Smooth muscle cell (in vitro differentiated cells): ENCODE measurements around the gene CEP83. TPM values are rescaled to one million over a fixed set of nuclear protein-coding genes. Genes with fewer than 3 reads are reported as not detected.

Experiments used
- DNase-seq: peaks from one replicate; lab custom pipeline; 2025; ENCODE audit not compliant: unreplicated experiment; lab: John Stamatoyannopoulos, UW
- H2AFZ ChIP-seq: fragments of 200-600 bp; sonication (generic); 2 replicates; pipeline ENCODE4 v1.6.0; 2016; ENCODE audit warnings: antibody characterized with exemption, low read depth, mild to moderate bottlenecking
- H3F3A ChIP-seq: fragments of 200-600 bp; sonication (generic); 2 replicates; pipeline ENCODE4 v1.6.0; 2017; ENCODE audit warnings: antibody characterized with exemption, low read depth
- H3K27ac ChIP-seq: fragments of 200-600 bp; sonication (generic); 2 replicates; pipeline ENCODE4 v1.5.1; 2016; ENCODE audit warnings: low read depth, mild to moderate bottlenecking
- H3K27me3 ChIP-seq: fragments of 200-600 bp; sonication (generic); 2 replicates; pipeline ENCODE4 v1.6.1; 2016; ENCODE audit warnings: low read depth, mild to moderate bottlenecking
- H3K36me3 ChIP-seq: fragments of 200-600 bp; sonication (generic); 2 replicates; pipeline ENCODE4 v1.5.1; 2016; ENCODE audit warnings: low read depth
- H3K4me1 ChIP-seq: fragments of 200-600 bp; sonication (generic); 2 replicates; pipeline ENCODE4 v1.5.1; 2016; ENCODE audit warnings: low read depth
- H3K4me2 ChIP-seq: fragments of 200-600 bp; sonication (generic); 2 replicates; pipeline ENCODE4 v1.6.0; 2016; ENCODE audit warnings: mild to moderate bottlenecking
- H3K4me3 ChIP-seq: fragments of 200-600 bp; sonication (generic); 2 replicates; pipeline ENCODE4 v1.5.1; 2016; ENCODE audit warnings: mild to moderate bottlenecking
- H3K79me2 ChIP-seq: fragments of 200-600 bp; sonication (generic); 2 replicates; pipeline ENCODE4 v1.6.0; 2016; ENCODE audit warnings: low read depth, mild to moderate bottlenecking
- H3K9ac ChIP-seq: fragments of 200-600 bp; sonication (generic); 2 replicates; pipeline ENCODE4 v1.6.0; 2016; ENCODE audit warnings: low read depth
- H3K9me3 ChIP-seq: fragments of 200-600 bp; sonication (generic); replicated peaks from 2 replicates; pipeline ENCODE4 v1.5.1; 2016; ENCODE audit warnings: low read depth
- H4K20me1 ChIP-seq: fragments of 200-600 bp; sonication (generic); 2 replicates; pipeline ENCODE4 v1.6.0; 2016; ENCODE audit warnings: low read depth
- WGBS: methylation state at CpG from one replicate; pipeline ENCODE4 v1.1.7; 2016; ENCODE audit warnings: low lambda C conversion rate; 5-methylcytosine and 5-hydroxymethylcytosine counted together
- polyA plus RNA-seq: library from polyadenylated mRNA; unstranded; fragments of >200 nt; fragmentation: Nextera tagmentation; extraction: Ambion mirVana; gene quantifications from 2 replicates; pipeline ENCODE4 v1.2.1, GENCODE V29; 2016
- total RNA-seq: library from RNA; depleted of rRNA; stranded (reverse); fragments of >200 nt; gene quantifications from 2 replicates; pipeline ENCODE4 v1.2.3, GENCODE V29; 2014
- TF ChIP-seq, protein P1 (sequence below): fragments of 200-600 bp; sonication (generic); IDR thresholded peaks from 2 replicates; pipeline ENCODE4 v1.5.1; 2017; ENCODE audit warnings: borderline replicate concordance, mild to moderate bottlenecking, antibody characterized with exemption; ENCODE audit not compliant: insufficient read depth, poor library complexity, severe bottlenecking

The CEP83 gene
- total and polyA plus RNA-seq, 2 experiments from 2014 or later, result 2.8 to 30.3 TPM

DNA sequence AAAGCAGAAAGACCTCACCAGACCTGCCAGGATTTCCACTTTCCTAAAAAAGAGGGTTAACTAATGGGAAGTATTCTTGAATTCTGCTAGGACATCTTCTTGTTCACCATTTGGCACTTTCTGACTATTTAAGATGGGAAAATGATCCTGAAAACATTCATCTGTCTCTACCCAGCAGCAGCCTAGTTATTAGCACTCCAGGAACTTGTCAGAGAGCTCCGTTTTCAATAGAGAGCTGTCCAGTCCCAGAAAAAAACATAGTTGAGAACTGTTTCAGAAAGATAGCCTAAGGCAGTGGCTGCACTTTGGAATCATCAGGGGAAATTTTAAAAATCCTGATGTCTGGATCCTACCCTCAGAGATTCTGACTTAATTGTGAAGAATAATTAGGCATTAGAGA lies 22.1 kb upstream of the CEP83 start:
- TF ChIP-seq, protein P1, sequence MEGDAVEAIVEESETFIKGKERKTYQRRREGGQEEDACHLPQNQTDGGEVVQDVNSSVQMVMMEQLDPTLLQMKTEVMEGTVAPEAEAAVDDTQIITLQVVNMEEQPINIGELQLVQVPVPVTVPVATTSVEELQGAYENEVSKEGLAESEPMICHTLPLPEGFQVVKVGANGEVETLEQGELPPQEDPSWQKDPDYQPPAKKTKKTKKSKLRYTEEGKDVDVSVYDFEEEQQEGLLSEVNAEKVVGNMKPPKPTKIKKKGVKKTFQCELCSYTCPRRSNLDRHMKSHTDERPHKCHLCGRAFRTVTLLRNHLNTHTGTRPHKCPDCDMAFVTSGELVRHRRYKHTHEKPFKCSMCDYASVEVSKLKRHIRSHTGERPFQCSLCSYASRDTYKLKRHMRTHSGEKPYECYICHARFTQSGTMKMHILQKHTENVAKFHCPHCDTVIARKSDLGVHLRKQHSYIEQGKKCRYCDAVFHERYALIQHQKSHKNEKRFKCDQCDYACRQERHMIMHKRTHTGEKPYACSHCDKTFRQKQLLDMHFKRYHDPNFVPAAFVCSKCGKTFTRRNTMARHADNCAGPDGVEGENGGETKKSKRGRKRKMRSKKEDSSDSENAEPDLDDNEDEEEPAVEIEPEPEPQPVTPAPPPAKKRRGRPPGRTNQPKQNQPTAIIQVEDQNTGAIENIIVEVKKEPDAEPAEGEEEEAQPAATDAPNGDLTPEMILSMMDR, result no peak
- no peak overlapping the region for H3K4me3 ChIP-seq
- no peak overlapping the region for H2AFZ ChIP-seq
- H3K9me3 ChIP-seq, result no peaks in the 10 kb centered on the region
- H3K4me1 ChIP-seq, result no peaks in the 10 kb centered on the region
- 45% methylated on average over 1 of the region's 1 CpG for WGBS
- H3K9ac ChIP-seq, result no peak overlapping the region
- H3K4me2 ChIP-seq, result no peak overlapping the region
- H3K27me3 ChIP-seq, result peaks cover 10% of the 10 kb centered on the region
- no peak for DNase-seq
- H4K20me1 ChIP-seq, result no peaks in the 10 kb centered on the region
- H3K36me3 ChIP-seq, result no peaks in the 10 kb centered on the region
- no peaks in the 10 kb centered on the region for H3F3A ChIP-seq
- no peaks in the 10 kb centered on the region for H3K79me2 ChIP-seq
- no peak overlapping the region for H3K27ac ChIP-seq

DNA sequence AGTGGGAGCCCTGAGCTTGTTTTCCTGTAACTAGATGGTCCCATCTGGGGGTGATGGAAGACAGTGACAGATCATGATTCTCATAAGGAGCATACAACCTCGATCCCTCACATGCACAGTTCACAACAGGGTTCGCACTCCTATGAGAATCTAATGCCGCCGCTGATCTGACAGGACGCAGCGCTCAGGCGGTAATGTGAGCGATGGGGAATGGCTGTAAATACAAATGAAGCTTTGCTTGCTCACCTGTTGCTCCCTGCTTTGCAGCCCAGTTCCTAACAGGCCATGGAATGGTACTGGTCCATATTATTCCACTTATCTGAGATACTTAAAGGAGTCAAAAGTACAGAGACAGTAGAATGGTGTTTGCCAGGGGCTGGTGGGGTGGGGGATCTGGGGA lies 9.9 kb upstream of the CEP83 start:
- TF ChIP-seq, protein P1, result no peak
- no peak for DNase-seq
- Histone ChIP-seq H3K4me1 (no peaks in the 10 kb centered on the region), H3F3A (no peaks in the 10 kb centered on the region), H3K27ac (no peak overlapping the region), H4K20me1 (no peaks in the 10 kb centered on the region), H3K4me2 (no peak overlapping the region), H3K9me3 (no peaks in the 10 kb centered on the region), H3K4me3 (no peak overlapping the region), H2AFZ (no peak overlapping the region), H3K9ac (no peak overlapping the region), H3K27me3 (peaks cover 24% of the 10 kb centered on the region), H3K79me2 (no peaks in the 10 kb centered on the region), H3K36me3 (no peaks in the 10 kb centered on the region)
- WGBS, result 94% methylated on average over 8 of the region's 8 CpGs

DNA sequence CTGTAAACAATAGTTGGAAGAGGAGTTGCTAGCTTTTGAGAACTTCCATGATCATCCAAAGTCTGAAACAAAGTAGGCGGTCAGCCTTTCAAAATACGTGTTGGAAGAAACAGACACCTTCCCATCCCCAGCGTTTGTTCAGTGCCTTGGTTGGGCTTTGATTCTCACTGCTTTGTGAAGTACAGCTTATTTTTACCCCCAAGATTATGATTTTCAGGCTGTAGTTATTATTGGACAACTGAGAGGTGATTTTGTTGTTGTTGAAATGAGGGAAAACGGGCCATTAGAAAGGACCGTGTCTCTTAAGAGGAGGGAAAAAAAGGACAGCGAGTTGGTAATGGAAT lies 921 bp upstream of the CEP83 start:
- peaks cover 10% of the 10 kb centered on the region for H3K4me1 ChIP-seq
- TF ChIP-seq, protein P1, result no peak
- H3K27me3 ChIP-seq, result no peaks in the 10 kb centered on the region
- 26% methylated on average over 6 of the region's 6 CpGs for WGBS
- no peaks in the 10 kb centered on the region for H3K36me3 ChIP-seq
- H3K9ac ChIP-seq, result peak overlapping the region; percentile 93
- H3K79me2 ChIP-seq, result peaks cover 25% of the 10 kb centered on the region
- no peaks in the 10 kb centered on the region for H3F3A ChIP-seq
- H3K27ac ChIP-seq, result peak overlapping the region; percentile 93
- DNase-seq, result no peak
- no peaks in the 10 kb centered on the region for H4K20me1 ChIP-seq
- no peaks in the 10 kb centered on the region for H3K9me3 ChIP-seq
- H3K4me3 ChIP-seq, result peak overlapping the region; percentile 77
- peak overlapping the region; percentile 90 for H2AFZ ChIP-seq
- H3K4me2 ChIP-seq, result peak overlapping the region; percentile 88

DNA sequence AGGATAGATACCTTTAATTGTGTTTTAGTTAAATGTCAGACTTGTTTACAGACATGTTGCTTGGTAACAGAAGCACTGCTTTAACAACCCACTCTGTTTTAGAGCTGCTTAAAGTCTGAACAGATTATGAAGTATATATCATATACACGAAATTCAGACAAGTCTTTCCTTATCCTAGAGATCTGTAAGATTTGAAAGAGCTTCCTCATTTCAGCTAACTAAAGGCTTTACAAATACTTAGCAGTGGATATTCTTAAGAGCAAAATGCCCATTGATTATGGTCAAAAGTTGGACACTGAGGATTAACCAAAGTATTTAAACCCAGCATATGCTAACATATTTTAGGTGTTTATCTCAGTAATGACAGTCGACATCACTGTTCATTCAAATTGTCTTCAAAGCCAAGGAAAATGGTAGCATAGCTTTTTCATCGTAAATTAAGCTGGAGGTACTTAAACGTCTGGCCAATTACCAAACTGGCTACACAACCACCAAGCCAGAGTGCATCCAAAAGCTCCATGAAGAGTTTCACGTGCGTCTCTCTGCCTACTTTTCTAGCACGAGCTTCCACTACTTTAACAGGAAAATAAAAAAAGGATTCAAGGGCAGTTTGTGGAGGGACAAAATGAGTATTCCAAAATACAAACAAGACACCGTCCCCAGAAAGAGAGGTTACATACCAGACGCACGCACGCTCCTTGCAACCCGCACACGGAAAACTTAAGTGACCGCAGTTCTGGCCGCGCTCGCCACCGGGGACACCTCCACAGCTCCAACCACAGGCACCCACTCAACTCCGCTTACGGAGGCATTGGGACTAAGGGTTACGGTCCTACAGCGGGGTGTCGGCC lies 565 bp downstream of the CEP83 start:
- Histone ChIP-seq H3K4me3 (peak overlapping the region; percentile 77), H3K36me3 (no peaks in the 10 kb centered on the region), H4K20me1 (no peaks in the 10 kb centered on the region), H3F3A (no peaks in the 10 kb centered on the region), H2AFZ (peak overlapping the region; percentile 90), H3K4me2 (peak overlapping the region; percentile 88), H3K4me1 (peaks cover 10% of the 10 kb centered on the region), H3K27ac (peak overlapping the region; percentile 93), H3K9me3 (no peaks in the 10 kb centered on the region), H3K27me3 (no peaks in the 10 kb centered on the region), H3K79me2 (peaks cover 25% of the 10 kb centered on the region), H3K9ac (peak overlapping the region; percentile 93)
- WGBS, result 2% methylated on average over 23 of the region's 23 CpGs
- no peak for DNase-seq
- TF ChIP-seq, protein P1, result no peak
